ENCODE results near the gene COQ8B.
"Not testable (repeated sequence)": the region's sequence is repeated elsewhere in the genome, so short reads cannot be mapped to it uniquely, and the experiment has no call there.

The COQ8B gene

DNA sequence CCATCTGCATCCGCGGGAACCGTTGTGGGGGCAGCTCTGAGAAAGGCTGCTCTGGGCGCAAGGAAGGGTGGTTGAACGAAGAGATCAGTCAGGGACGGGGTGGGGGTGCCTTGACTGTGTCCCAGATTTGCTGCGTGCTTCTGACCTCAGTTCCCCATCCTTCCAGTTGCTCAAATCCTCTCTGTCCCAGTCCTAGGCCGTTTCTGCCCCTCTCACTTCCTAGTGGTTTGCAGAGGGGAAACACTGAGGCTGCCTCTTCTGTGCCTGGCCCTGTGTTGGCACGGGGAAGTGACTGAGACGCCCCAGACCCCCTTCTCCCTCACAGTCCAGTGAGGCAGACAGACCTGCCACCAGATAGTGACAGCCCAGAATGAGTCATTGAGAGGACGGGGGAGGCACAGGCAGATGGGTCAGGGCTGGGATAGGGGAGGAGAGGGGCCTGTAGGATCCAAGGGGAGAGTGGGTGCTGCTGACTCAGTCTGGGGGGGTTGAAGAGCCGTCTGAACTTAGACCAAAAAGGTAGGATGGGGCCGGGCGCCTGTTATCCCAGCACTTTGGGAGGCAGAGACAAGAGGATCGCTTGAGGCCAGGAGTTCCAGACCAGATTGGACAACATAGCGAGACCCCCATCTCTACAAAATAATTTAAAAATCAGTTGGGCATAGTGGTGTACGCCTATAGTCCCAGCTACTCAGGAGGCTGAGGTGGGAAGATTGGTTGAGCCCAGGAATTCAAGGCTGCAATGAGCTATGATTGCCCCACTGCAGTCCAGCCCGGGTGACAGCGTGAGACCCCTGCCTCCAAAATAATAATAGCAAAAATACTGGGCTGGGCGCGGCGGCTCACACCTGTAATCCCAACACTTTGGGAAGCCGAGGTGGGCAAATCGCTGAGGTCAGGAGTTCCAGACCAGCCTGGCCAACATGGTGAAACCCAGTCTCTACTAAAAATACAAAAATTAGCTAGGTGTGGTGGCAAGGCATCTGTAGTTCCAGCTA lies 52.7 kb downstream of the COQ8B start:
- peak; percentile 13 for DNase-seq

GRCh38 chr19:40662925-40663694 lies 53.6 kb downstream of the COQ8B start:
- DNase-seq: peak; percentile 90

DNA sequence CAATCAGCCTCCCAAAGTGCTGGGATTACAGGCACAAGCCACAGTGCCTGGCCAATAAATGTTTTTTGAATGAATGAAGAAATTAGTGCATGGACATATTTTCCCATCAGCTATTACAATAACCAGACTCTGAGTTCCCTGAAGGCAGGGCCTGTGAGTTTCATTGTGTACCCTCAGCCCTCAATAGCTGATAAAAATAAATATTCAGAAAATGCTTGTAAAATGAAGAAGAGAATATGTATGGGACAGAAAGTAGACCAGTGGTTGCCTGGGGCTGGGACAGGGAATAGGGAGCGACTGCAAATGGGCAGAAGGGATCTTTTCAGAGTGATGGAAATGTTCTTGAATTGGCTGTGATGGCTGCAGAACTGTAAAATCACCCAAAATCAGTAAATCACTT lies 55.1 kb downstream of the COQ8B start:
- DNase-seq: no peak

GRCh38 chr19:40659566-40659965 lies 57.1 kb downstream of the COQ8B start:
- no peak for DNase-seq

GRCh38 chr19:40659116-40659515 lies 57.6 kb downstream of the COQ8B start:
- DNase-seq: no peak

GRCh38 chr19:40658031-40658430 lies 58.7 kb downstream of the COQ8B start:
- no peak for DNase-seq

DNA sequence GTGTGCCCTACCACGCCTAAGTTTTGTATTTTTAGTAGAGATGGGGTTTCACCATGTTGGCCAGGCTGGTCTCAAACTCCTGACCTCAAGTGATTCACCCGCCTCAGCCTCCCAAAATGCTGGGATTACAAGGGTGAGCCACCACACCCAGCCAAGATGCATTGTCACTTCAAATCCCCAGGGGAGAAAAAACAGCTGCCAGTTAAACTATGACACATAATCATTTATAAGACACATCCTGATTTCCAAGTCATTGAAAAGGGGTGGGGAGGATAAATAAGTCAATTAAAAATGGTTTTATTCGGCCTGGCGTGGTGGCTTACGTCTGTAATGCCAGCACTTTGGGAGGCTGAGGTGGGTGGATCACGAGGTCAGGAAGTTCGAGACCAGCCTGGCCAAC lies 61.0 kb downstream of the COQ8B start:
- DNase-seq: not testable (repeated sequence)

GRCh38 chr19:40652303-40652702 lies 64.4 kb downstream of the COQ8B start:
- not testable (repeated sequence) for DNase-seq

GRCh38 chr19:40650749-40651305 lies 65.9 kb downstream of the COQ8B start:
- DNase-seq: no peak

DNA sequence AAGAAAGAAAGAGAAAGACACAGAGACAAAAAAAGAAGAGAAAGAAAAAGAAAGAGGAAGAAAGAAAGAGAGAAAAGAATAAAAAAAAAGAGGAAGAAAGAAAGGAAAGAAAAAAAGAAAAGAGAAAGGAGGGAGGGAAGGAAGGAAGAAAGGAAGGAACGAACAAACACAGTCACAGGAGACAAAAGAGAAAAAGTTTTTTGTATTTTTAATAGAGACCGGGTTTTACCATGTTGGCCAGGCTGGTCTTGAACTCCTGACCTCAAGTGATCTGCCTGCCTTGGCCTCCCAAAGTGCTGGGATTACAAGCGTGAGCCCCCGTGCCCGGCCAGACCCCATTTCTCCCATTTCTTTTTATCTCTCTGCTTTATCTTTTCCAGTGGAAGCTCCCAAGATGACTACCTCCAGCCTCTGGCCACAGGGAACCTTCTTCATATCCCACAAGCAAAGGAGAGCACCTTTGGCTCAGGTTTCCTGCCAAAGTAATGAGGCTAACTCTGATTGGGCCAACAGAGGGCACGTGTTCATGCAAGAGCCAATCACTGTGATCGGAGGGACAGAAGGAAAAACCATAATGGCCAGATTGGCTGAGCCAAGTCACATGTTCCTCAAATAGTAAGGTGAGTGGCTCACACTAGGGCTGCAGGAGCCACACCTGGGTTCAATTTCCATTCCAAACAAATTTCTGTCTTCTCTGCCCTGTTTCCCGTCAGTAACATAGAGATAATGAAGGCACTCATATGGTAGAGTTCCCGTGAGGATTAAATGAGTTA lies 66.6 kb downstream of the COQ8B start:
- DNase-seq: not testable (repeated sequence)

DNA sequence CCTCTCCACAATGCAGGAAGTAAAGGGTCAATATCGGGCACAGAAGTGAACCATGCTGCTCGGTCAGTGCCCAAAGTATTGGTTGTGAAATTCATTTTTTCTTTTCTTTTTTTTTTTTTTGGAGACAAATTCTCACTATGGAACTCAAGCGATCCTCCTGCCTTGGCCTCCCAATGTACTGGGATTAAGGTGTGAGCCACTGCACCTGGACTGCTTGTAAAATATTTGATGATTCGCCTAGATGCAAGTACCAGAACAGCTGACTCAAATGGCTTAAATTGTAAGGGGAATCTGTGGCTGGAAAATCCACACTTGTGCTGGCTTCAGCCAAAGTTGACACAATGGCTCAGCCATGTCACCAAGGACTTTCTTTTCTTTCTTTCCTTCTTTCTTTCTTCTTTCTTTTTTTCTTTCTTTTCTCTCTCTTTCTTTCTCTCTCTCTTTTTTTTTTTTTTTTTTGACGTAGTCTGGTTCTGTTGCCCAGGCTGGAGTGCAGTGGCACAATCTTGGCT lies 69.9 kb downstream of the COQ8B start:
- no peak for DNase-seq

DNA sequence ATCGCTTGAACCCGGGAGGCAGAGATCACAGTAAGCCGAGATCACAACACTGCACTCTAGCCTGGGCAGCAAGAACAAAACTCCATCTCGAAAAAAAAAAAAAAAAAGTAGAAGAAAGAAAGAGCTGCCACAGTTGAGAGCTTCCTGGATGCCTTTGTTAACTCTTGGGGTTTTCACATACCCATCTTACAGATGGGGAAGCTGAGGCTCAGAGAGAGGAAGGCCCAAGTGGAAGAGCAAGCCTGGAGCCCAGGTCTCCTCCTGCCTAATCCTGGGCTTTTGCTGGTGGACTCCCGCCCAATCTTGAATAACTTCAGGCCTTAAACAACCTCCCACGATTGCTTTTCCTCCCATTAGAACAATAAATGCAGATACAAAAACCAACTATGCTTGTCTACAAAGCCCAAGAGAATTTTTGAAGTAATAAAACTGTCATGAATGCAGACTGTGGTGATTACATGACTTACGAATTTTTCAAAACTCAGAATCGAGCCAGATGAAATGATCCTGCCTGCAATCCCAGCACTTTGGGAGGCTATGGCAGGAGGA lies 73.9 kb downstream of the COQ8B start:
- no peak for DNase-seq

DNA sequence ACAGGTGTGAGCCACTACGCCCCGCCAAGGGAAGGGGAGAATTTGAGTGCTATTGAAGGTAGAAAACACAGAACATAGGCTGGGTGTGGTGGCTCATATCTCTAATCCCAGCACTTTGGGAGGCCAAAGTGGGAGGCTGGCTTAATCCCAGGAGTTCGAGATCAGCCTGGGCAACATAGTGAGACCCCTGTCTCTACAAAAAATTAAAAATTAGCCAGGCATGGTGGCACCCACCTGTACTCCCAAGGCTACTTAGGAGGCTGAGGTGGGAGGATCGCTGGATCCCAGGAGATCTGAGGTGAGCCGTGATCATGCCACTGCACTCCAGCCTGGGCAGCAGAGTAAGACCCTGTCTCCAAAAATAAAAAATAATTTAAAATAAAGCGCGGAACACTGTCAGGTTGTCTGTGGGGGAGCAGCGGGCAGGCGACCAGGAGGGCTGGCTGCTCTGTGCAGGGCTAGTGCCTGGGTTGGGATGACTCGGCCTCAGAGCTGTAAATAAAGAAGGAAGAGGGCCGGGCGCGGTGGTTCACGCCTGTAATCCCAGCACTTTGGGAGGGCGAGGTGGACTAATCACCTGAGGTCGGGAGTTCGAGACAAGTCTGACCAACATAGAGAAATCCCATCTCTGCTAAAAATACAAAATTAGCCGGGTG lies 74.5 kb downstream of the COQ8B start:
- DNase-seq: no peak

Data from CD4-positive, alpha-beta T cell treated with Interleukin-21 for 1 hour (primary cell).